Transverse colon (tissue), 4 donors: ENCODE results near the gene SRPK2.

Experiments
- CTCF ChIP-seq, 5 experiments: fragments of 200-600 bp in 3 of 5; fragments of 450-650 bp in 2 of 5; sonication (generic) in 3 of 5; IDR thresholded peaks; 1 replicate in 2 of 5; 2 replicates in 3 of 5; pipeline ENCODE4 v1.5.1; 2016 to 2017; ENCODE audit warnings: antibody characterized with exemption in 5 of 5, inconsistent platforms in 3 of 5, mild to moderate bottlenecking in 2 of 5, moderate library complexity in 1 of 5
- POLR2A ChIP-seq: fragments of 450-650 bp; IDR thresholded peaks from one replicate; pipeline ENCODE4 v1.6.1; 2016; ENCODE audit warnings: antibody characterized with exemption, mild to moderate bottlenecking, moderate library complexity
- POLR2AphosphoS5 ChIP-seq, 3 donors: sonication (generic); formaldehyde crosslinking; IDR thresholded peaks; one replicate each; pipeline ENCODE4 v1.6.1; 2016; ENCODE audit warnings: antibody characterized with exemption in 3 of 3

- TF ChIP-seq CTCF (IDR thresholded peaks at IDR 0.05) (peak in 1 of 5 experiments; percentile 17), POLR2AphosphoS5 (IDR thresholded peaks at IDR 0.05) (no peak), POLR2A (no peak)
Measured at GRCh38 chr7:105389088-105389650, 448 bp upstream of the SRPK2 start.
